Stimulated activated CD4-positive, alpha-beta T cell treated with anti-CD3 and anti-CD28 coated beads, TNF-alpha, amount 100 ng/mL, for 24 hours (primary cell): ENCODE data around the gene FLAD1.

ENCODE experiments used
- DNase-seq, 3 experiments: peaks; one replicate each; pipeline ENCODE4 v3.0.0-alpha.2; 2020; ENCODE audit warnings: low read depth in 3 of 3

FLAD1 gene

GRCh38 chr1:155015527-155016230 is 32.5 kb downstream of the FLAD1 start:
- DNase-seq = no peak

GRCh38 chr1:155016231-155016831 is 33.2 kb downstream of the FLAD1 start:
- DNase-seq = no peak

- DNase-seq = peak; percentile 82 to 92 (median 85)
Observed at GRCh38 chr1:155017041-155017945, 34.1 kb downstream of the FLAD1 start.

- DNase-seq = no peak
Observed at GRCh38 chr1:155017946-155018316, 34.8 kb downstream of the FLAD1 start.

GRCh38 chr1:155018617-155019348 is 35.6 kb downstream of the FLAD1 start:
- no peak for DNase-seq

GRCh38 chr1:155019377-155020245 is 36.5 kb downstream of the FLAD1 start:
- DNase-seq = no peak

GRCh38 chr1:155022136-155022926 is 39.2 kb downstream of the FLAD1 start:
- DNase-seq = no peak

- DNase-seq = no peak
Observed at GRCh38 chr1:155022927-155023236, 39.7 kb downstream of the FLAD1 start.

- DNase-seq = no peak
Observed at GRCh38 chr1:155023627-155024026, 40.5 kb downstream of the FLAD1 start.

- no peak for DNase-seq
Observed at GRCh38 chr1:155024315-155024714, 41.2 kb downstream of the FLAD1 start.

- DNase-seq = no peak
Observed at GRCh38 chr1:155026154-155026553, 43.0 kb downstream of the FLAD1 start.

GRCh38 chr1:155026588-155026987 is 43.4 kb downstream of the FLAD1 start:
- DNase-seq = no peak

- no peak for DNase-seq
Observed at GRCh38 chr1:155029513-155030242, 46.5 kb downstream of the FLAD1 start.

GRCh38 chr1:155030243-155030795 is 47.2 kb downstream of the FLAD1 start:
- DNase-seq = no peak

- DNase-seq = no peak
Observed at GRCh38 chr1:155030899-155031298, 47.8 kb downstream of the FLAD1 start.

- DNase-seq = no peak
Observed at GRCh38 chr1:155032886-155033285, 49.7 kb downstream of the FLAD1 start.

GRCh38 chr1:155033524-155033923 is 50.4 kb downstream of the FLAD1 start, which contains the start of the genes DCST1 and DCST2:
Gene DCST1, plus strand, starts transcription at chr1:155033824. Its CDS starts 213 bp downstream, at chr1:155034037.
Gene DCST2, minus strand, starts transcription at chr1:155033781. Its CDS starts 80 bp downstream, at chr1:155033701.
- no peak for DNase-seq

GRCh38 chr1:155034318-155035208 is 51.4 kb downstream of the FLAD1 start:
- no peak for DNase-seq
